H1 (cell line): ENCODE measurements around the gene PIK3C2G. TPM values are rescaled to one million over a fixed set of nuclear protein-coding genes. Genes with fewer than 3 reads are reported as not detected.

Experiments used
- CTCF ChIA-PET: fragments of 300-600 bp; sonication (Branson Sonifier 250); formaldehyde crosslinking; loops from one replicate; lab custom pipeline; 2021; ENCODE audit not compliant: partially characterized antibody; lab: Charles Lee
- POLR2A ChIA-PET: fragments of 300-600 bp; sonication (Branson Sonifier 250); formaldehyde crosslinking; loops from one replicate; lab custom pipeline; 2021; ENCODE audit warnings: inconsistent platforms; ENCODE audit not compliant: partially characterized antibody; lab: Charles Lee
- DNase-seq, 2 experiments: peaks; one replicate each; pipeline versions ENCODE4 v3.0.0 to v3.0.0-alpha.2; 2010 to 2022; ENCODE audit warnings: low spot score in 2 of 2, low read depth in 1 of 2, mixed read lengths in 1 of 2
- FAIRE-seq: peaks from 2 replicates; lab custom pipeline; 2011; peaks lifted over from hg19 to GRCh38; lab: Jason Lieb, UNC
- H2AFZ ChIP-seq: 2 replicates; pipeline ENCODE4 v1.8.1; 2012; ENCODE audit warnings: low read length, inconsistent platforms
- H2AK5ac ChIP-seq: 2 replicates; pipeline ENCODE4 v1.6.1; 2013; ENCODE audit warnings: low read depth, low read length
- H2BK120ac ChIP-seq: replicated peaks from 2 replicates; pipeline ENCODE3; 2013; ENCODE audit warnings: low read depth, low read length, inconsistent platforms
- H2BK12ac ChIP-seq: 2 replicates; pipeline ENCODE4 v1.6.1; 2013; ENCODE audit warnings: low read depth, low read length
- H2BK15ac ChIP-seq: 2 replicates; pipeline ENCODE4 v1.6.1; 2013; ENCODE audit warnings: low read length
- H2BK20ac ChIP-seq: 2 replicates; pipeline ENCODE4 v1.6.1; 2013; ENCODE audit warnings: low read length
- H2BK5ac ChIP-seq: 2 replicates; pipeline ENCODE4 v1.6.1; 2013; ENCODE audit warnings: low read depth, low read length
- H3K14ac ChIP-seq: 2 replicates; pipeline ENCODE4 v1.6.1; 2013; ENCODE audit warnings: inconsistent platforms; ENCODE audit not compliant: insufficient read length
- H3K18ac ChIP-seq: 2 replicates; pipeline ENCODE4 v1.6.1; 2013; ENCODE audit warnings: low read length; ENCODE audit errors: extremely low read depth
- H3K23ac ChIP-seq: 2 replicates; pipeline ENCODE4 v1.6.1; 2013; ENCODE audit warnings: inconsistent platforms; ENCODE audit not compliant: insufficient read length
- H3K23me2 ChIP-seq: 2 replicates; pipeline ENCODE4 v1.6.1; 2013; ENCODE audit warnings: low read depth, low read length
- H3K27ac ChIP-seq: 2 replicates; pipeline ENCODE4 v1.6.1; 2011; ENCODE audit warnings: low read depth, low read length, inconsistent platforms
- H3K27me3 ChIP-seq, 4 experiments: replicated peaks in 1 of 4; 1 replicate in 1 of 4; 2 replicates in 3 of 4; pipeline versions ENCODE4 v1.6.1 to v1.8.1; 2011 to 2013; ENCODE audit warnings: low read length in 3 of 4, mild to moderate bottlenecking in 3 of 4, inconsistent platforms in 2 of 4, mixed read lengths in 2 of 4, moderate library complexity in 1 of 4; ENCODE audit not compliant: control insufficient read depth in 3 of 4, insufficient read depth in 3 of 4; ENCODE audit errors: extremely low read depth in 1 of 4
- H3K36me3 ChIP-seq, 4 experiments: 2 replicates each; pipeline versions ENCODE4 v1.6.1 to v1.8.1; 2011 to 2013; ENCODE audit warnings: mild to moderate bottlenecking in 4 of 4, low read length in 3 of 4, moderate library complexity in 2 of 4, control low read depth in 1 of 4, inconsistent platforms in 1 of 4; ENCODE audit not compliant: insufficient read depth in 4 of 4, control insufficient read depth in 2 of 4
- H3K4ac ChIP-seq: replicated peaks from 2 replicates; pipeline ENCODE3; 2013; ENCODE audit warnings: low read length, low read depth, mixed read lengths, inconsistent platforms; ENCODE audit not compliant: insufficient read length
- H3K4me1 ChIP-seq, 4 experiments: replicated peaks in 1 of 4; 1 replicate in 1 of 4; 2 replicates in 3 of 4; pipeline versions ENCODE4 v1.6.1 to v1.8.1; 2011 to 2013; ENCODE audit warnings: low read length in 3 of 4, inconsistent platforms in 2 of 4, mixed read lengths in 1 of 4; ENCODE audit not compliant: insufficient read depth in 4 of 4, control insufficient read depth in 3 of 4
- H3K4me2 ChIP-seq, 2 experiments: 2 replicates each; pipeline versions ENCODE4 v1.6.1 to v1.8.1; 2011 to 2013; ENCODE audit warnings: low read depth in 2 of 2, low read length in 2 of 2, control low read depth in 1 of 2, inconsistent platforms in 1 of 2, mild to moderate bottlenecking in 1 of 2; ENCODE audit not compliant: insufficient read depth in 1 of 2
- H3K4me3 ChIP-seq, 4 experiments: fragments of 200-600, 300-600 bp in 1 of 4; sonication (generic), shearing (Covaris generic), sonication (Bioruptor Twin) in 1 of 4; 2 replicates each; pipeline versions ENCODE4 v1.5.1 to v1.8.1; 2011 to 2016; ENCODE audit warnings: low read length in 4 of 4, low read depth in 3 of 4, control low read depth in 2 of 4, inconsistent platforms in 2 of 4, mild to moderate bottlenecking in 2 of 4, mixed read lengths in 1 of 4, moderate library complexity in 1 of 4; ENCODE audit not compliant: insufficient read depth in 2 of 4; ENCODE audit errors: extremely low read depth in 1 of 4
- H3K56ac ChIP-seq: replicated peaks from 2 replicates; pipeline ENCODE3; 2013; ENCODE audit warnings: low read depth, mild to moderate bottlenecking, mixed read lengths, low read length, inconsistent platforms; ENCODE audit not compliant: insufficient read length
- H3K79me1 ChIP-seq: 2 replicates; pipeline ENCODE4 v1.6.1; 2013; ENCODE audit warnings: low read depth, low read length, control low read depth
- H3K79me2 ChIP-seq, 2 experiments: 2 replicates each; pipeline versions ENCODE4 v1.6.1 to v1.8.1; 2012 to 2013; ENCODE audit warnings: low read length in 2 of 2, mild to moderate bottlenecking in 2 of 2, inconsistent platforms in 1 of 2; ENCODE audit not compliant: insufficient read depth in 2 of 2, control insufficient read depth in 1 of 2
- H3K9ac ChIP-seq, 4 experiments: replicated peaks in 1 of 4; 1 replicate in 1 of 4; 2 replicates in 3 of 4; pipeline versions ENCODE4 v1.6.1 to v1.8.1; 2011 to 2013; ENCODE audit warnings: low read depth in 3 of 4, low read length in 3 of 4, control low read depth in 2 of 4, mild to moderate bottlenecking in 2 of 4, moderate library complexity in 2 of 4, inconsistent platforms in 1 of 4; ENCODE audit errors: extremely low read depth in 1 of 4
- H3K9me3 ChIP-seq, 2 experiments: 2 replicates each; pipeline versions ENCODE4 v1.6.1 to v1.8.1; 2012 to 2013; ENCODE audit warnings: mild to moderate bottlenecking in 2 of 2, moderate library complexity in 2 of 2, control low read depth in 1 of 2, inconsistent platforms in 1 of 2, low read depth in 1 of 2, low read length in 1 of 2, mixed read lengths in 1 of 2; ENCODE audit not compliant: insufficient read depth in 2 of 2
- H4K20me1 ChIP-seq, 2 experiments: replicated peaks in 1 of 2; 2 replicates each; pipeline versions ENCODE3 to v1.8.1; 2011 to 2013; ENCODE audit warnings: inconsistent platforms in 2 of 2, low read length in 2 of 2, mild to moderate bottlenecking in 1 of 2; ENCODE audit not compliant: insufficient read depth in 2 of 2, control insufficient read depth in 1 of 2
- H4K5ac ChIP-seq: 2 replicates; pipeline ENCODE4 v1.6.1; 2013; ENCODE audit warnings: low read length, low read depth, mixed read lengths, inconsistent platforms; ENCODE audit not compliant: insufficient read length
- H4K8ac ChIP-seq: 2 replicates; pipeline ENCODE4 v1.8.0; 2013; ENCODE audit warnings: mild to moderate bottlenecking, moderate library complexity, low read length, inconsistent platforms; ENCODE audit not compliant: insufficient read depth; ENCODE audit errors: extremely low read depth
- H4K91ac ChIP-seq: replicated peaks from 2 replicates; pipeline ENCODE3; 2013; ENCODE audit warnings: low read length, mixed read lengths, inconsistent platforms; ENCODE audit not compliant: insufficient read length
- CBX8 ChIP-seq: fragments of 300-800, 300-1000 bp; sonication (generic); IDR thresholded peaks from 2 replicates; pipeline ENCODE4 v1.7.1; 2016; ENCODE audit warnings: low read depth, low read length, borderline replicate concordance
- CTCF ChIP-seq, 3 experiments: IDR thresholded peaks; 1 replicate in 2 of 3; 2 replicates in 1 of 3; pipeline versions ENCODE4 v1.5.1 to v1.6.1; 2011; ENCODE audit warnings: low read length in 3 of 3, mild to moderate bottlenecking in 3 of 3, inconsistent platforms in 2 of 3, low read depth in 1 of 3, moderate library complexity in 1 of 3; ENCODE audit not compliant: insufficient read depth in 1 of 3; ENCODE audit errors: control extremely low read depth in 1 of 3
- FOSL1 ChIP-seq: IDR thresholded peaks from 2 replicates; pipeline ENCODE4 v1.6.1; 2011; ENCODE audit warnings: mild to moderate bottlenecking, low read depth, low read length, moderate library complexity; ENCODE audit not compliant: insufficient read depth
- PHF8 ChIP-seq: fragments of 200-600 bp; sonication (generic); conservative IDR thresholded peaks from 2 replicates; pipeline ENCODE4 v1.7.1; 2012; ENCODE audit warnings: low read depth, mild to moderate bottlenecking, inconsistent platforms, low read length, moderate library complexity
- RXRA ChIP-seq: IDR thresholded peaks from 2 replicates; pipeline ENCODE4 v1.6.1; 2011; ENCODE audit warnings: low read depth, mild to moderate bottlenecking, low read length, moderate library complexity; ENCODE audit not compliant: insufficient read depth
- SIX5 ChIP-seq: IDR thresholded peaks from 2 replicates; pipeline ENCODE4 v1.6.1; 2011; ENCODE audit warnings: mild to moderate bottlenecking, low read depth, low read length
- SRF ChIP-seq: IDR thresholded peaks from 2 replicates; pipeline ENCODE4 v1.6.1; 2011; ENCODE audit warnings: mild to moderate bottlenecking, low read depth, low read length, moderate library complexity
- SUZ12 ChIP-seq: fragments of 200-600 bp; sonication (generic); IDR thresholded peaks from 2 replicates; pipeline ENCODE4 v1.6.1; 2012; ENCODE audit warnings: mild to moderate bottlenecking, inconsistent platforms, low read length, moderate library complexity, mixed read lengths
- TAF1 ChIP-seq: IDR thresholded peaks from 2 replicates; pipeline ENCODE4 v1.6.1; 2011; ENCODE audit warnings: mild to moderate bottlenecking, low read depth, low read length
- TCF12 ChIP-seq: IDR thresholded peaks from 2 replicates; pipeline ENCODE4 v1.6.1; 2011; ENCODE audit warnings: low read depth, mild to moderate bottlenecking, low read length
- WGBS, 2 experiments: shearing (Covaris generic) in 1 of 2; methylation state at CpG; one replicate each; pipeline versions ENCODE4 v1.1.6 to v1.1.7; 2013 to 2015; ENCODE audit warnings: low lambda C conversion rate in 2 of 2, mixed read lengths in 2 of 2, inconsistent platforms in 1 of 2, low coverage in 1 of 2, missing lambda C conversion rate in 1 of 2; ENCODE audit not compliant: insufficient replicate concordance in 2 of 2, insufficient coverage in 1 of 2, insufficient read length in 1 of 2; ENCODE audit errors: extremely low coverage in 1 of 2, missing lambda C conversion rate in 1 of 2; 5-methylcytosine and 5-hydroxymethylcytosine counted together
- polyA plus RNA-seq, 7 experiments: library from polyadenylated mRNA; depleted of rRNA in 3 of 7; stranded (reverse) in 5 of 7; unstranded in 2 of 7; fragments of >200 nt in 5 of 7; fragments of 200-250 nt in 2 of 7; gene quantifications; 1 replicate in 5 of 7; 2 replicates in 1 of 7; 4 replicates in 1 of 7; pipeline versions ENCODE4 v1.2.1 to v1.2.3, GENCODE V29; 2011 to 2013; ENCODE audit warnings: missing spikeins in 2 of 7, mixed read lengths in 2 of 7
- total RNA-seq: library from RNA; stranded (reverse); fragmentation: NEBNext Ultra II Directional; extraction: Animal tissue kit (Norgen Biotek cat#: 25700); gene quantifications from 2 replicates; pipeline ENCODE4 v1.2.1, GENCODE V29; 2021

Gene PIK3C2G
- total and polyA plus RNA-seq, 2 of the 8 experiments (the other 6 are each of a cell fraction or from before 2014, with no cell fraction given) = not detected

GRCh38 chr12:18644564-18644963 lies 383.2 kb downstream of the PIK3C2G start:
- Histone ChIP-seq H2BK5ac (no peak overlapping the region), H3K4me3 (no peak overlapping the region), H3K9me3 (no peaks in the 10 kb centered on the region), H3K4ac (no peak overlapping the region), H4K8ac (no peak overlapping the region), H3K79me2 (no peaks in the 10 kb centered on the region), H2AK5ac (no peak overlapping the region), H4K20me1 (no peaks in the 10 kb centered on the region), H2BK120ac (no peak overlapping the region), H2BK20ac (no peak overlapping the region), H3K79me1 (no peaks in the 10 kb centered on the region), H3K27ac (no peak overlapping the region), H3K56ac (no peak overlapping the region), H4K5ac (no peak overlapping the region), H3K23me2 (no peaks in the 10 kb centered on the region), H3K23ac (no peak overlapping the region), H3K9ac (no peak overlapping the region), H3K4me1 (no peaks in the 10 kb centered on the region), H3K18ac (no peak overlapping the region), H2BK15ac (no peak overlapping the region), H3K27me3 (no peaks in the 10 kb centered on the region), H2BK12ac (no peak overlapping the region), H4K91ac (no peak overlapping the region), H3K4me2 (no peak overlapping the region), H3K14ac (no peak overlapping the region), H3K36me3 (no peaks in the 10 kb centered on the region), H2AFZ (no peak overlapping the region)
- ChIA-PET POLR2A (no interaction called here), CTCF (no interaction called here)
- DNase-seq = no peak
- FAIRE-seq = no peak
- WGBS, 2 experiments = 98% methylated on average over 3 of the region's 3 CpGs; no CpG with 5 or more reads in 1 of the 2 experiments
- TF ChIP-seq RXRA (no peak), TCF12 (no peak), SUZ12 (no peak), FOSL1 (no peak), SRF (no peak), CTCF (IDR thresholded peaks at IDR 0.05; ENCODE audit: control extremely low read depth in 1 of 3, insufficient read depth in 1 of 3, low read depth in 1 of 3, low read length in 3 of 3) (no peak), SIX5 (no peak), PHF8 (no peak), TAF1 (no peak), CBX8 (no peak)
